ENCODE data around the gene AHCYL1. TPM values are rescaled to one million over a fixed set of nuclear protein-coding genes. Genes with fewer than 3 reads are reported as not detected.

AHCYL1 gene
- polyA plus RNA-seq, 1 donor (not counting 4 experiments of a cell fraction or from before 2014, with no cell fraction given) = 64.8 TPM

GRCh38 chr1:109978761-109979488 lies 5.6 kb upstream of the AHCYL1 start:
- no peaks in the 10 kb centered on the region for H3K9me3 ChIP-seq (ENCODE audit: control insufficient read depth, low read depth, low read length)
- dilution Hi-C loops (cut with MboI; ENCODE audit: extremely low pct_ligation_motif_present, low sequenced_read_pairs) = no loop called here
- H3K27ac ChIP-seq (ENCODE audit: control insufficient read depth, insufficient read depth, low read length) = no peak overlapping the region
- no peak overlapping the region for H3K4me2 ChIP-seq (ENCODE audit: control insufficient read depth, extremely low read depth, insufficient read depth, low read depth, low read length)
- no peak for FAIRE-seq
- peaks cover 16% of the 10 kb centered on the region for H3K4me1 ChIP-seq (ENCODE audit: control insufficient read depth, extremely low read depth, insufficient read depth, low read length)
- no peak overlapping the region for H3K9ac ChIP-seq (ENCODE audit: control insufficient read depth, extremely low read depth, insufficient read depth, low read length)
- H3K4me3 ChIP-seq (ENCODE audit: control insufficient read depth in 2 of 3, extremely low read depth in 1 of 3, insufficient read depth in 2 of 3, low read depth in 1 of 3, low read length in 3 of 3) = no peak overlapping the region
- H2AFZ ChIP-seq (ENCODE audit: control insufficient read depth, low read length) = no peak overlapping the region
- H3K27me3 ChIP-seq (ENCODE audit: control insufficient read depth, extremely low read depth, insufficient read depth, low read length) = no peaks in the 10 kb centered on the region
- no peaks in the 10 kb centered on the region for H3K36me3 ChIP-seq (ENCODE audit: control insufficient read depth in 2 of 2, extremely low read depth in 1 of 2, insufficient read depth in 2 of 2, low read length in 2 of 2)
- H3K9me1 ChIP-seq (ENCODE audit: control insufficient read depth, extremely low read depth, insufficient read depth, low read length) = no peaks in the 10 kb centered on the region
- DNase-seq (ENCODE audit: low read depth, low spot score) = no peak
- TF ChIP-seq EZH2 (IDR thresholded peaks at IDR 0.05; ENCODE audit: low read length) (no peak), CTCF (optimal IDR thresholded peaks at IDR 0.05 in 1 of 3, IDR thresholded peaks at IDR 0.05 in 1 of 3, conservative IDR thresholded peaks at IDR 0.05 in 1 of 3; ENCODE audit: extremely low read depth in 1 of 3, insufficient read depth in 2 of 3, low read length in 3 of 3) (no peak)
- H4K20me1 ChIP-seq (ENCODE audit: control insufficient read depth, extremely low read depth, insufficient read depth, low read length) = no peaks in the 10 kb centered on the region
- H3K79me2 ChIP-seq (ENCODE audit: control insufficient read depth, insufficient read depth, low read length) = no peaks in the 10 kb centered on the region

GRCh38 chr1:109979489-109980091 lies 5.0 kb upstream of the AHCYL1 start:
- no peak overlapping the region for H3K27ac ChIP-seq (ENCODE audit: control insufficient read depth, insufficient read depth, low read length)
- no peak overlapping the region for H3K4me3 ChIP-seq (ENCODE audit: control insufficient read depth in 2 of 3, extremely low read depth in 1 of 3, insufficient read depth in 2 of 3, low read depth in 1 of 3, low read length in 3 of 3)
- no peaks in the 10 kb centered on the region for H4K20me1 ChIP-seq (ENCODE audit: control insufficient read depth, extremely low read depth, insufficient read depth, low read length)
- no peaks in the 10 kb centered on the region for H3K36me3 ChIP-seq (ENCODE audit: control insufficient read depth in 2 of 2, extremely low read depth in 1 of 2, insufficient read depth in 2 of 2, low read length in 2 of 2)
- H3K4me2 ChIP-seq (ENCODE audit: control insufficient read depth, extremely low read depth, insufficient read depth, low read depth, low read length) = peak overlapping the region; percentile 9
- DNase-seq (ENCODE audit: low read depth, low spot score) (no peak), FAIRE-seq (no peak)
- TF ChIP-seq EZH2 (IDR thresholded peaks at IDR 0.05; ENCODE audit: low read length) (no peak), CTCF (optimal IDR thresholded peaks at IDR 0.05 in 1 of 3, IDR thresholded peaks at IDR 0.05 in 1 of 3, conservative IDR thresholded peaks at IDR 0.05 in 1 of 3; ENCODE audit: extremely low read depth in 1 of 3, insufficient read depth in 2 of 3, low read length in 3 of 3) (no peak)
- H3K27me3 ChIP-seq (ENCODE audit: control insufficient read depth, extremely low read depth, insufficient read depth, low read length) = no peaks in the 10 kb centered on the region
- peaks cover 16% of the 10 kb centered on the region for H3K4me1 ChIP-seq (ENCODE audit: control insufficient read depth, extremely low read depth, insufficient read depth, low read length)
- H3K79me2 ChIP-seq (ENCODE audit: control insufficient read depth, insufficient read depth, low read length) = no peaks in the 10 kb centered on the region
- no peak overlapping the region for H2AFZ ChIP-seq (ENCODE audit: control insufficient read depth, low read length)
- H3K9me3 ChIP-seq (ENCODE audit: control insufficient read depth, low read depth, low read length) = no peaks in the 10 kb centered on the region
- H3K9me1 ChIP-seq (ENCODE audit: control insufficient read depth, extremely low read depth, insufficient read depth, low read length) = no peaks in the 10 kb centered on the region
- no peak overlapping the region for H3K9ac ChIP-seq (ENCODE audit: control insufficient read depth, extremely low read depth, insufficient read depth, low read length)
- dilution Hi-C loops (cut with MboI; ENCODE audit: extremely low pct_ligation_motif_present, low sequenced_read_pairs) = no loop called here
